Mesenchymal stem cell (in vitro differentiated cells and primary cell): Measurements from ENCODE around the gene MIB2.
"Not testable (repeated sequence)": the region's sequence is repeated elsewhere in the genome, so short reads cannot be mapped to it uniquely, and the experiment has no call there.

Experiments
- DNase-seq: peaks from one replicate; pipeline ENCODE4 v3.0.0-alpha.2; 2013
- H2AFZ ChIP-seq: one replicate; pipeline ENCODE4 v1.6.1; 2013; ENCODE audit warnings: low read depth, mild to moderate bottlenecking, control low read depth, inconsistent platforms, low read length, moderate library complexity
- H2AK5ac ChIP-seq: 2 replicates; pipeline ENCODE4 v1.6.1; 2013; ENCODE audit warnings: low read length, moderate library complexity, mild to moderate bottlenecking, inconsistent platforms; ENCODE audit not compliant: severe bottlenecking
- H2BK120ac ChIP-seq: one replicate; pipeline ENCODE4 v1.6.1; 2013; ENCODE audit warnings: low read depth, mild to moderate bottlenecking, inconsistent platforms, low read length, moderate library complexity
- H2BK12ac ChIP-seq, 2 experiments: one replicate each; pipeline ENCODE4 v1.6.1; 2013; ENCODE audit warnings: inconsistent platforms in 2 of 2, low read length in 2 of 2, mild to moderate bottlenecking in 2 of 2, moderate library complexity in 2 of 2, control low read depth in 1 of 2
- H2BK15ac ChIP-seq: one replicate; pipeline ENCODE4 v1.6.1; 2013; ENCODE audit warnings: mild to moderate bottlenecking, low read depth, inconsistent platforms; ENCODE audit not compliant: poor library complexity, severe bottlenecking
- H2BK5ac ChIP-seq: 2 replicates; pipeline ENCODE4 v1.6.1; 2013; ENCODE audit warnings: low read depth, mild to moderate bottlenecking, low read length, control low read depth, inconsistent platforms; ENCODE audit not compliant: poor library complexity, severe bottlenecking
- H3K14ac ChIP-seq, 2 experiments: one replicate each; pipeline ENCODE4 v1.6.1; 2013; ENCODE audit warnings: inconsistent platforms in 2 of 2, low read length in 2 of 2, control low read depth in 1 of 2, mild to moderate bottlenecking in 1 of 2, moderate library complexity in 1 of 2
- H3K18ac ChIP-seq, 2 experiments: one replicate each; pipeline ENCODE4 v1.6.1; 2013; ENCODE audit warnings: inconsistent platforms in 2 of 2, low read length in 2 of 2, control low read depth in 1 of 2, low read depth in 1 of 2, mild to moderate bottlenecking in 1 of 2
- H3K23ac ChIP-seq, 2 experiments: one replicate each; pipeline ENCODE4 v1.6.1; 2013; ENCODE audit warnings: inconsistent platforms in 2 of 2, low read length in 2 of 2, mild to moderate bottlenecking in 2 of 2, moderate library complexity in 2 of 2, control low read depth in 1 of 2
- H3K27ac ChIP-seq: 2 replicates; pipeline ENCODE4 v1.5.1; 2013; ENCODE audit warnings: mild to moderate bottlenecking, moderate library complexity, low read length, control low read depth, inconsistent platforms; ENCODE audit not compliant: poor library complexity, severe bottlenecking
- H3K27me3 ChIP-seq, 2 experiments: 2 replicates each; pipeline versions ENCODE4 v1.6.1 to v1.7.0; 2013; ENCODE audit warnings: low read length in 2 of 2, mild to moderate bottlenecking in 2 of 2, moderate library complexity in 2 of 2, control low read depth in 1 of 2, inconsistent platforms in 1 of 2; ENCODE audit not compliant: control insufficient read depth in 1 of 2, insufficient read depth in 1 of 2
- H3K36me3 ChIP-seq, 2 experiments: 2 replicates each; pipeline versions ENCODE4 v1.6.1 to v1.7.0; 2013; ENCODE audit warnings: low read length in 2 of 2, control low read depth in 1 of 2, inconsistent platforms in 1 of 2, low read depth in 1 of 2, mild to moderate bottlenecking in 1 of 2; ENCODE audit not compliant: insufficient read depth in 2 of 2, control insufficient read depth in 1 of 2
- H3K4ac ChIP-seq, 2 experiments: one replicate each; pipeline ENCODE4 v1.6.1; 2013; ENCODE audit warnings: inconsistent platforms in 2 of 2, low read length in 2 of 2, mild to moderate bottlenecking in 2 of 2, moderate library complexity in 2 of 2, control low read depth in 1 of 2, low read depth in 1 of 2
- H3K4me1 ChIP-seq: 2 replicates; pipeline ENCODE4 v1.6.1; 2013; ENCODE audit warnings: low read depth, low read length, control low read depth; ENCODE audit not compliant: control insufficient read depth, insufficient read depth
- H3K4me2 ChIP-seq: 2 replicates; pipeline ENCODE4 v1.6.1; 2013; ENCODE audit warnings: low read length, mild to moderate bottlenecking, inconsistent platforms; ENCODE audit not compliant: poor library complexity, severe bottlenecking
- H3K4me3 ChIP-seq, 2 experiments: 2 replicates each; pipeline versions ENCODE4 v1.5.1 to v1.7.0; 2013; ENCODE audit warnings: low read length in 2 of 2, mild to moderate bottlenecking in 2 of 2, control low read depth in 1 of 2, low read depth in 1 of 2; ENCODE audit not compliant: insufficient read depth in 1 of 2
- H3K79me1 ChIP-seq: replicated peaks from 2 replicates; pipeline ENCODE4 v1.6.1; 2013; ENCODE audit warnings: mild to moderate bottlenecking, control low read depth, low read length, inconsistent platforms; ENCODE audit not compliant: poor library complexity, severe bottlenecking
- H3K9ac ChIP-seq: 2 replicates; pipeline ENCODE4 v1.7.0; 2013; ENCODE audit warnings: mild to moderate bottlenecking, low read length, moderate library complexity
- H3K9me3 ChIP-seq: 2 replicates; pipeline ENCODE4 v1.7.0; 2013; ENCODE audit warnings: mild to moderate bottlenecking, low read length; ENCODE audit not compliant: control insufficient read depth
- H4K8ac ChIP-seq: one replicate; pipeline ENCODE4 v1.6.1; 2013; ENCODE audit warnings: inconsistent platforms, mild to moderate bottlenecking, low read length, moderate library complexity
- H4K91ac ChIP-seq: one replicate; pipeline ENCODE4 v1.6.1; 2013; ENCODE audit warnings: mild to moderate bottlenecking, low read length, inconsistent platforms
- WGBS: methylation state at CpG from one replicate; pipeline ENCODE4 v1.1.7; 2013; ENCODE audit warnings: mixed read lengths; 5-methylcytosine and 5-hydroxymethylcytosine counted together

MIB2 gene

DNA sequence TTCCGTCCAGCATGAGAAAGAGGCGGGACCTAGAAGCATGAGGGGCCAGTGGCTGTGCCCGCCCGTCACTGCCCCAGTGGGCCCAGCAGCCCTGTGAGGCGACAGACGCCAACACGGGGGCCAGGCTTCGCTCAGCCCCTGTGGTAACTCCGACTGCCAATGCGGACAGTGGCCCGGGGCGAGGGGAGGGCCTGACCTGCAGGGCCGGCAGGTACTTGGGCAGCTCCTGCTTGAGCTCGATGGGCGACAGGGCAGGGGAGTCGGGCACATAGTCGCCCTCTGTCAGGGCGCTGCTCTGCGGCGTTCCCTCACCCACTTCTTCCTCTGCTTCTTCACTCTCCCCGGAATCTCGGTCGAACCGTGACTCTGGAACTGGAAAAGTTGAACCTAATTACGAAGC is 24.8 kb downstream of the MIB2 start:
- not testable (repeated sequence) for H3K9me3 ChIP-seq, H2BK15ac ChIP-seq, H3K27ac ChIP-seq, H3K4me2 ChIP-seq, H3K79me1 ChIP-seq, H4K91ac ChIP-seq, H3K18ac ChIP-seq, H3K4ac ChIP-seq, H2BK120ac ChIP-seq, H4K8ac ChIP-seq, H3K4me1 ChIP-seq, DNase-seq, H3K4me3 ChIP-seq, H3K14ac ChIP-seq, H2AK5ac ChIP-seq, H3K27me3 ChIP-seq, H2AFZ ChIP-seq, H3K23ac ChIP-seq, H3K9ac ChIP-seq, H2BK5ac ChIP-seq, H2BK12ac ChIP-seq
- H3K36me3 ChIP-seq: peaks cover 11 to 27% of the 10 kb centered on the region in 2 experiments
- WGBS: 94% methylated on average over 5 of the region's 25 CpGs

GRCh38 chr1:1640711-1641461 is 25.6 kb downstream of the MIB2 start:
- not testable (repeated sequence) for H3K9ac ChIP-seq, H3K4ac ChIP-seq, H2BK12ac ChIP-seq, H2AFZ ChIP-seq, DNase-seq, H3K14ac ChIP-seq, H3K79me1 ChIP-seq, H3K27ac ChIP-seq, H4K8ac ChIP-seq, H3K9me3 ChIP-seq, H4K91ac ChIP-seq, H3K27me3 ChIP-seq, H2BK5ac ChIP-seq, H3K18ac ChIP-seq, H3K4me1 ChIP-seq, H2AK5ac ChIP-seq, H3K4me2 ChIP-seq, H3K23ac ChIP-seq, H3K4me3 ChIP-seq, H2BK15ac ChIP-seq, H2BK120ac ChIP-seq
- peaks cover 15 to 27% of the 10 kb centered on the region in 2 experiments for H3K36me3 ChIP-seq
- WGBS: over 99% methylated on average over 12 of the region's 38 CpGs

DNA sequence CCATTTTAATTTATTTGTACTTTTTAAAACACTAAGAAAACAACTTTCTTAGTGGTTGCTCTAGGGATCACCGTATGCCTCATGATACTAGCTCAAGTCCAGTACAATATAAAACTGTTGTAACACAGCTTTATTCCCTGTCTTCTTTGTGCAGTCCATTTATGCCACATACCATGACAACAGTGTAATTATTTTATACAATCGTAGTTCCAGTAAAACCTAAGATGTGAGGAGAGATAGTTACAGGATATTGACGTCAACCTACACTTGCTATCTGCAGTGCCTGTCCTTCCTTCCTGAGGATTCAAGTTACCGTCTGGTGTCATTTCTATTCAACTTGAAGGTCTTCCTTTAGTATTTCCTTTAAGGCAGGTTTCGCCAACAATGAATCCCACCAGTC is 31.0 kb downstream of the MIB2 start:
- H3K14ac ChIP-seq, H3K27me3 ChIP-seq, H2BK15ac ChIP-seq, H3K4me1 ChIP-seq, H4K8ac ChIP-seq, H3K9ac ChIP-seq, H2BK12ac ChIP-seq, H3K23ac ChIP-seq, H3K79me1 ChIP-seq, H3K27ac ChIP-seq, H2AFZ ChIP-seq, H2BK120ac ChIP-seq, DNase-seq, H3K9me3 ChIP-seq, H4K91ac ChIP-seq, H3K4me2 ChIP-seq, H2AK5ac ChIP-seq, H3K4me3 ChIP-seq, H3K4ac ChIP-seq, H2BK5ac ChIP-seq, H3K18ac ChIP-seq: not testable (repeated sequence)
- 82% methylated on average over 2 of the region's 5 CpGs for WGBS
- H3K36me3 ChIP-seq: peaks cover 27 to 44% of the 10 kb centered on the region in 2 experiments

- WGBS: 96% methylated on average over 16 of the region's 17 CpGs
- peaks cover 37 to 57% of the 10 kb centered on the region in 2 experiments for H3K36me3 ChIP-seq
Measured at GRCh38 chr1:1647567-1648241, 32.4 kb downstream of the MIB2 start.

More at GRCh38 chr1:1647567-1648241, 32.4 kb downstream of the MIB2 start:
- not testable (repeated sequence) for H4K91ac ChIP-seq, H3K27me3 ChIP-seq, H3K9ac ChIP-seq, H3K23ac ChIP-seq, H3K9me3 ChIP-seq, H2BK5ac ChIP-seq, H3K79me1 ChIP-seq, DNase-seq, H2AFZ ChIP-seq, H4K8ac ChIP-seq, H2AK5ac ChIP-seq, H2BK15ac ChIP-seq, H2BK12ac ChIP-seq, H3K27ac ChIP-seq, H3K14ac ChIP-seq, H3K4ac ChIP-seq, H3K4me2 ChIP-seq, H3K4me1 ChIP-seq, H3K4me3 ChIP-seq, H3K18ac ChIP-seq, H2BK120ac ChIP-seq
